NCI-H2196 (cell line): ENCODE data around the gene ADM.
A peak's percentile ranks its signal among the peaks of the same experiment; 100 is the strongest.
"Not testable (repeated sequence)": the region's sequence is repeated elsewhere in the genome, so short reads cannot be mapped to it uniquely, and the experiment has no call there.

Experiments
- DNase-seq: peaks from one replicate; lab custom pipeline; 2025; ENCODE audit not compliant: unreplicated experiment; lab: John Stamatoyannopoulos, UW

The ADM gene, protein sequence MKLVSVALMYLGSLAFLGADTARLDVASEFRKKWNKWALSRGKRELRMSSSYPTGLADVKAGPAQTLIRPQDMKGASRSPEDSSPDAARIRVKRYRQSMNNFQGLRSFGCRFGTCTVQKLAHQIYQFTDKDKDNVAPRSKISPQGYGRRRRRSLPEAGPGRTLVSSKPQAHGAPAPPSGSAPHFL

GRCh38 chr11:10304495-10305261, at the start of gene ADM:
TSS of gene ADM (plus strand) at chr11:10305073. CDS start at chr11:10305701, 628 bp downstream.
- DNase-seq: peak; percentile 81

DNA sequence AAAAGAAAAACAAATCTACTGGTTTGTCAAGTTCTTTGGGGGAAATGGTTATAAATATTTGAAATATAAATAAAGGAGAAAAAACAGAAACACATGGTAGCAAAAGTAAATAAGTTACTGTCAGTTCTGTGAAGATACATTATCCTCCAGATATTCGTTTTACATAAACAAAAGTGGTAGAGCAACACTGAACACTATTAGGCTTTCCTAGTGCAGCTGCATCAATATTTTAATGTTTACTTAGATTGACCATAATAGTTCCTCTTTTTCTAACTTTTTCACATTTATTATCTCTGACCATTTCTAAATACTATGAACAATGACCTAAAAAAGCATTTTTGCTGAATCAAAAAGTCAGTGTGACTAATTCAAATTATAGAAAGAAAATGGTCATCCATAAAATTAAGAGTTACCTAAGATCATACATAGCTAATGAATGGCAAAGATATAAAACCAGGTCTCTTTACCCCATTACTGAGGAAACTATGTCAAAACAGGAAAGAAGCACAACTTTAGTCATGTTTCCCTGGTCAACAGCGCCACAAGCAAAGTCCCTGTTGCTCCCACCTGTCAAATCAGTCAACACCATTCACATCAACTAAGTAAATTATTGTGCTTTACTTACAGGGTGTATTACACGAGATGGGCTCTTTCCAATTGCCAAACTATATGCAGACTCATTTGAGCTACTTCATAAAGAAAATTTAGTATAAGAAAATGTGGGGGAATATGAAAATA, 49.3 kb upstream of the ADM start:
- no peak for DNase-seq

DNA sequence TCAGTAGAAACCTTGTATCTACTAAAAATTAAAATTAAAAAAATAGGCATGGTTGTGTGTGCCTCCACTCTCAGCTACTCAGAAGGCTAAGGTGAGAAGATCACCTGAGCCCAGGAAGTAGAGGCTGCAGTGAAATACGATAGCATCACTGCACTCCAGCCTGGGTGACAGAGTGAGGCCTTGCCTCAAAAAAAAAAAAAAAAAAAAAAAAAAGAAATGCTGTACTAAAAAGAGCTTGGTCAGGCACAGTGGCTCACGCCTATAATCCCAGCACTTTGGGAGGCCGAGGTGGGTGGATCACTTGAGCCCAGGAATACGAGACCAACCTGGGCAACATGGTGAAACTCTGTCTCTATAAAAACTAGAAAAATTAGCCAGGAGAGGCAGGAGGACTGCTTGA, 47.4 kb upstream of the ADM start:
- no peak for DNase-seq

GRCh38 chr11:10261821-10262220, 43.1 kb upstream of the ADM start:
- DNase-seq: no peak

DNA sequence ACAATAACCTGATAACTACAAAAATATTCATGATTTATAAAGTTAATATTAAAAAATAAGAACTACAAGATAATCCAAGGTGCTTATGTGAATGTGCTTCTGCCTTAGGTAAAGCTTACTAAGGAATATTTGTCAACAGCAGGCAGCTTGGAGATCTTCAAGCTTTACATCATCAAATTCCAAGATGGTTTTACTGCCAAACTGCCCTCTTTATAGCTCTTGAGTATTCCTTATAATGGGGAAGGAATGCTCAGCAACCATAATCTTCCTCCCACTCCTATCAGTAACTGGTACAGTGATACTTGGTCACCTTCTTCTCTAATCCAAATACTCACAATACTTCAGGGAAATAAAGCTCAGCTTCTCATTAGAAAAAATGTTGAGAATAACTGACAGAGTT, 40.9 kb upstream of the ADM start:
- DNase-seq: no peak

DNA sequence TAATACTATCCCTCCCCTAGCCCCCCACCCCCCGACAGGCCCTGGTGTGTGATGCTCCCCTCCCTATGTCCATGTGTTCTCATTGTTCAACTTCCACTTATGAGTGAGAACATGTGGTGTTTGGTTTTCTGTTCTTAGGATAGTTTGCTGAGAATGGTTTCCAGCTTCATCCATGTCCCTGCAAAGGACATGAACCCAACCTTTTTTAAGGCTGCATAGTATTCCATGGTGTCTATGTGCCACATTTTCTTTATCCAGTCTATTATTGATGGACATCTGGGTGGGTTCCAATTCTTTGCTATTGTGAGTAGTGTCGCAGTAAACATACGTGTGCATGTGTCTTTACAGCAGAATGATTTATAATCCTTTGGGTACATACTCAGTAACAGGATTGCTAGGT, 40.2 kb upstream of the ADM start:
- DNase-seq: not testable (repeated sequence)

DNA sequence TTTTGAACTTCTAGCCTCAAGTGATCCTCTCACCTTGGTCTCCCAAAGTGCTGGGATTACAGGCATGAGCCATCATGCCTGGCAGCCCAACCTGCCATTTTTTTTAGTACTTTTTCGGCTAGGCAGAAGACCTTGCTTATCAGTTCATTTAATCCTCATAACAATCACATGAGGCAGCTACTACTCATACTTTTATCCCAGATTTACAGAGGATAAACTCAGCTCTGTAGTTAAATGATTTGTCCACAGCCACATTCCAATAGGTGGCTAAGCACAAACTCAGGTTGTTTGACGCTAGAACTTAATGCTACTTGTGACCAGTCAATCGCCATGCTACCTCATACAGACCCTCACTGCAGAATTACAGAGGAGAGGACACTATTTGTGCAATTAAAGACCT, 38.9 kb upstream of the ADM start:
- no peak for DNase-seq

- DNase-seq: no peak
Measured at GRCh38 chr11:10267821-10268220, 37.1 kb upstream of the ADM start.

DNA sequence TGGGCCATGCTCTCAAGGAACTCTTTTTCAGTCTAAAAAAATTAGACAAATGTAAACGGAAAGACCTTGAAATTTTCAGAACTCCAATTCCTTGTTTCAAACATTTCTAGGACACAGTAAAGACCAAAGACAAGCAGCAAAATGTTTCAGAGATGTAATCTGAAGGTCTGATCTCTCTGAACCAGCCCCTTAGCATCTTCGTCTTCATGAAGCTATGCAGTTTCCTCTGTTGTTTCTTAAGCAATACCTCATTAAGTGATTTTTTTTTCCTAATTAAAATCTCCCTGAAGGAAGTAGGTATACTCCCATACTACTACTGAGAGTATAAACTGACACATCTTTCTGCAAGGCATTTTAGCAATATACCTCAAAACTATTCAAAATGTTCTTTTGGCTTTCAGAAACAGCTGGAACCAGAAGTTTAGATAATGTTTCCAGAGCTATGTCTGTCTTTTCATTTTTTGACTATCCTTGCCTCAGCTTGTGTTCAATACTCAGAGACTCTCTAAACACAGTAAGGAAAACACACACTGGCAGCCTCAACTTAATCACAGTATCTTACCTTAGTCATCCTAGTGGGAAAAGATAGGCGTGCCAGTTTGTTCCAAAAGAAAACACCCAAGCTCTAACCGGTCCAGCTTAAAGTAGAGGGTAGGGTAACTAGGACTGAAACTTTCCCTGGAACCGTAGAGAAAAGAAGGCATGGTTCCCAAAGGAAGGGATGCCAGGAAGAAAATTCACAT, 36.0 kb upstream of the ADM start:
- no peak for DNase-seq

GRCh38 chr11:10272132-10272531, 32.7 kb upstream of the ADM start:
- DNase-seq: no peak

DNA sequence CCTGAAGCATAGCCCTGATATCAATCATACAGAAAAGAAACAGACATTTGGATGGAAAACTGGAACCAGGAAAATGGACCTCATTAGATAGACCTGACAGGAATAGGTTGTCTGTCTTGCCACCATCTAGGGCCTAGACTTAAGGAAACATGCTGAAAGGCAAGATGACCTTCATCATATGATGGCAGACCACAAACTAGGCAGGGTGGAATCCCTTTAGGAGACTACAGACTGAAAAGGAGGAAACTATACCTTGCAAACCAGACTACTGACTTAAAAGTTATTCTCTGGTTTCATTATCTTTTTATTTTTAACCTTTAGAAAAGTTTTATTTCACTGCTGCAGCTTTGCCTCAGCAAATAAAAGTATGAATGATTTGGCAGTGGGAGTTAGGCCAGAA, 31.1 kb upstream of the ADM start:
- no peak for DNase-seq

- no peak for DNase-seq
Measured at GRCh38 chr11:10274726-10275125, 30.1 kb upstream of the ADM start.

GRCh38 chr11:10275714-10276113, 29.2 kb upstream of the ADM start:
- DNase-seq: no peak

DNA sequence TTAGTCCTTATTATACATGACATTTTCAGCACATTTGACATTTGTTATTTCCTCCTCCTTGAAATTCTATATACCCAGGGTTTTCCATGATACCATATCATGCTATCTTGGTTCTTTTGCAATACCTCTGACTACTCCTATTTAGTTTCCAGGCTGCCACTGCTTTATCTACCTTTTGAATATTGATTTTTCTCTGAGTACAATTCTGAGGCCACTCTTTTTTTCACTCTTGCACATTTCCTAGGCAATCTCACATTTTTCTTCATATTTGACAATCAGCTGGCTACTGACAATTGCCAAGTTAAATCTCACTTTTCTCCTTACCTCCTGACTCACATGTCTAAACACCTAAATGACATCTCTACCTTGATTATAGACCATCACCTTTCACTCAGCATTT, 22.8 kb upstream of the ADM start:
- DNase-seq: no peak

DNA sequence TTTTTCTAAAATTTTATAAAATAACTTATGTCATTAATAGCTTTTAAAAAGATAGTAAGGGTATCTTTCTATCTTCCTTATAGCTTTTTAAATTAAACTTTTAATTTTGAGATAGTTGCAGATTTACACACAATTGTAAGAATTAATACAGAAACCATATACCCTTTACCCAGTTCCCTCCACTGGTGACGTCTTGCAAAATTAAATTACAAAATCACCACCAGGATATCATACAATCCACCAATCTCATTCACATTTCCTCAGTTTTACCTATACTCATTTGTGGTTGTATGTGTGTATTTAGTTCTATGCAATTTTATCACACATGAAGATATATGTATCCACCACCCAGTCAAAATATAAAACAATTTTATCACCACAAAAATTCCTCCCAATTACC, 20.9 kb upstream of the ADM start:
- DNase-seq: no peak

DNA sequence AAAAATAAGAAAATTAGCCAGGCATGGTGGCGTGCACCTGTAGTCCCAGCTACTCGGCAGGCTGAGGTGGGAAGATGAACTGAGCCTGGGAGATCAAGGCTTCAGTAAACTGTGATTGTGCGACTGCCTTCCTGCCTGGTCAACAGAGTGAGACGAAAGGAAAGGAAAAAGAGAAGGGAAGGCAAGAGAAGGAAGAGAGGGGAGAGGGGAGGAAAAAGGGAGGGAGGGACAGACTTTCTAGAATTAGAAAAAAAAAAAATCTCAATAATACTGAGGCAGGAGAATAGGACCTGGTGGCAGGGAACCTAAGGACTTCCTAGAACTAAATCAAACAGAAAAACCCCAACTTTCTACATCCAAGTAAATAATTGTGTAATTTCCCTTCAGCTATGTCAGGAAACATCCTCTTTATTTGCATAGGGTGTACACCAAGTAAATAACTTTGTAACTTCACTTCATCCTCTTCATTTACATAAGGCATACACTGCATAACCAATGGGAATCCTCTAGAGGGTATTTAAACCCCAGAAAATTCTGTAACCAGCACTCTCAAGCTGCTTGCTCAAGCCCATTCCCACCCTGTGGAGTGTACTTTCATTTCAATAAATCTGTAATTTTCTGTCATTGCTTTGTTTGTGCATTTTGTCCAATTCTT, 19.6 kb upstream of the ADM start:
- DNase-seq: no peak

- DNase-seq: no peak
Measured at GRCh38 chr11:10287140-10287539, 17.7 kb upstream of the ADM start.

GRCh38 chr11:10287766-10288715, 16.8 kb upstream of the ADM start:
- no peak for DNase-seq

GRCh38 chr11:10288881-10289764, 15.8 kb upstream of the ADM start:
- DNase-seq: no peak
